Mucosa of descending colon (tissue), 3 donors: ENCODE results near the gene FBXO28. TPM values are rescaled to one million over a fixed set of nuclear protein-coding genes. Genes with fewer than 3 reads are reported as not detected.

Source experiments
- ATAC-seq: fragments of 200-7000 bp; cut with Tn5 transposase; one replicate; pipeline ENCODE4 v1.9.1; 2020; ENCODE audit warnings: mild to moderate bottlenecking, moderate library complexity
- DNase-seq, 3 donors: peaks; one replicate each; pipeline ENCODE4 v3.0.0-alpha.2; 2020
- H3K36me3 ChIP-seq: fragments of 200-600 bp; one replicate; pipeline ENCODE4 v1.8.0; 2021; ENCODE audit warnings: low read depth, mild to moderate bottlenecking
- H3K4me1 ChIP-seq: fragments of 200-600 bp; one replicate; pipeline ENCODE4 v1.8.0; 2021; ENCODE audit warnings: low read depth, mild to moderate bottlenecking
- H3K4me3 ChIP-seq: fragments of 200-600 bp; one replicate; pipeline ENCODE4 v1.8.0; 2021; ENCODE audit warnings: mild to moderate bottlenecking
- H3K9me3 ChIP-seq: fragments of 200-600 bp; one replicate; pipeline ENCODE4 v1.8.0; 2021; ENCODE audit warnings: mild to moderate bottlenecking
- intact Hi-C, 2 donors: fragments of 100-400 bp; cut with DNase I in 1 of 2; cut with micrococcal nuclease in 1 of 2; formaldehyde crosslinking; loops; one replicate each; pipeline versions ENCODE4 v1.11.0 to v1.11.1; 2022; cut with DNase I, micrococcal nuclease
- long read RNA-seq, 2 donors: library from polyadenylated mRNA; unstranded; transcript quantifications; one replicate each; pipeline ENCODE4 v2.0.0, GENCODE V29; 2019 to 2021
- total RNA-seq, 3 donors: library from RNA; stranded (reverse); fragmentation: NEBNext Ultra II Directional in 2 of 3; extraction: Animal tissue kit (Norgen Biotek cat#: 25700) in 2 of 3; gene quantifications; one replicate each; pipeline versions ENCODE4 v1.2.1 to v1.2.4, GENCODE V29; 2021 to 2023
- TF ChIP-seq, protein P1 (sequence below): fragments of 200-600 bp; IDR thresholded peaks from one replicate; pipeline ENCODE4 v1.8.0; 2022; ENCODE audit warnings: antibody characterized with exemption, mild to moderate bottlenecking
- donor health status: DM: no; HTN: no; CAD: no; lungs with moderate emphysema.
- donor health status: DM: no; HTN: no; CAD: no.
- donor health status: DM: no; HTN: yes; CAD: no.

FBXO28 gene
- 10 to 100 TPM; 31.5 to 35.0 (median 31.6) TPM for total RNA-seq
- long read RNA-seq, donor 1, full-length matches to known transcripts, result 14 of 16 reads
- long read RNA-seq, donor 1, partial matches to known transcripts, result 0 of 16 reads
- long read RNA-seq, donor 1, other reads (novel, unspliced or antisense), result 2 of 16 reads
- long read RNA-seq, donor 2, full-length matches to known transcripts, result 4 of 7 reads
- long read RNA-seq, donor 2, partial matches to known transcripts, result 1 of 7 reads
- long read RNA-seq, donor 2, other reads (novel, unspliced or antisense), result 2 of 7 reads

DNA sequence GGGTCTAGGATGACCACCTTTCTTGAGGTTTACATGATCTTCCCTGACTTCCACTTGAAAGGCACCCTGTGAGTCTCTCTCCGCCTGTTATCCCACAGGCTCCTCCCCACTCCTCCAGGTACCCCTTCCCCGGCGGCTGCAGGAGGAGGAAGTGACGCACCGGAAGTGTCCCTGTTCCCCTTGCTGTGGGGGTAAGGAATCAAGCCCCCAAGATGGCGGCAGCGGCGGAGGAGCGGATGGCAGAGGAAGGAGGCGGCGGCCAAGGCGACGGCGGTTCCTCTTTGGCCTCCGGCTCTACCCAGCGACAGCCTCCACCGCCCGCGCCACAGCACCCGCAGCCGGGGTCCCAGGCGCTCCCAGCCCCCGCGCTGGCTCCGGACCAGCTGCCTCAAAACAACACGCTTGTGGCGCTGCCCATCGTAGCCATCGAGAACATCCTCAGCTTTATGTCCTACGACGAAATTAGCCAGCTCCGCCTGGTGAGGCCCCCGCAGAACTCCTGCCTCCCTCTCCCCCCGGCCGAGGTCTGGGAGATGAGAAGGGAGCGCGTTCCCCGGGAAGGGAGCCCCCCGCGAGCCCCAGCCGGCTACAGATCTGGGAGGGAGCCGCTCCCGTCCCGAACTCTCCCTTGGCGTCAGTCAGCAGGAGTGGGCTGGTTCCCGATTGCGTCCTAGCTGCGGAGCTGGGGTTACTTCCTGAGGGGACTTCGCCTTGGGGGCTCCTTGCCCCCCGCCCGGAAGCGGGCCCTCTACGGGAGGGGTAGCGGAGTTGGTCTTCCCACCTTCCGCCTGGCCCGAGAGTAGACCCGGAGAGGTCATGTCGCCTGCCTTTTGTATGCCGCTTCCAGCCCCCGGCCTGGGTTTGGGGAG lies at the start of gene FBXO28:
FBXO28 (plus strand) TSS at position 194 of the 869 bp plus-strand sequence; CDS start at position 213, 19 bp downstream.
- H3K36me3 ChIP-seq, result no peaks in the 10 kb centered on the region
- DNase-seq, result peak; percentile 94 to 96 (median 94)
- intact Hi-C loops, result no loop called here
- TF ChIP-seq, protein P1, sequence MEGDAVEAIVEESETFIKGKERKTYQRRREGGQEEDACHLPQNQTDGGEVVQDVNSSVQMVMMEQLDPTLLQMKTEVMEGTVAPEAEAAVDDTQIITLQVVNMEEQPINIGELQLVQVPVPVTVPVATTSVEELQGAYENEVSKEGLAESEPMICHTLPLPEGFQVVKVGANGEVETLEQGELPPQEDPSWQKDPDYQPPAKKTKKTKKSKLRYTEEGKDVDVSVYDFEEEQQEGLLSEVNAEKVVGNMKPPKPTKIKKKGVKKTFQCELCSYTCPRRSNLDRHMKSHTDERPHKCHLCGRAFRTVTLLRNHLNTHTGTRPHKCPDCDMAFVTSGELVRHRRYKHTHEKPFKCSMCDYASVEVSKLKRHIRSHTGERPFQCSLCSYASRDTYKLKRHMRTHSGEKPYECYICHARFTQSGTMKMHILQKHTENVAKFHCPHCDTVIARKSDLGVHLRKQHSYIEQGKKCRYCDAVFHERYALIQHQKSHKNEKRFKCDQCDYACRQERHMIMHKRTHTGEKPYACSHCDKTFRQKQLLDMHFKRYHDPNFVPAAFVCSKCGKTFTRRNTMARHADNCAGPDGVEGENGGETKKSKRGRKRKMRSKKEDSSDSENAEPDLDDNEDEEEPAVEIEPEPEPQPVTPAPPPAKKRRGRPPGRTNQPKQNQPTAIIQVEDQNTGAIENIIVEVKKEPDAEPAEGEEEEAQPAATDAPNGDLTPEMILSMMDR, result no peak
- H3K9me3 ChIP-seq, result no peaks in the 10 kb centered on the region
- H3K4me3 ChIP-seq, result peak within 1 kb of the TSS; percentile 94
- peaks cover 19% of the 10 kb centered on the region for H3K4me1 ChIP-seq
- peak; percentile 100 for ATAC-seq

GRCh38 chr1:224064150-224064549 lies 49.8 kb upstream of the FBXO28 start:
- Histone ChIP-seq H3K4me1 (peaks cover 15% of the 10 kb centered on the region), H3K36me3 (no peaks in the 10 kb centered on the region), H3K9me3 (no peaks in the 10 kb centered on the region), H3K4me3 (no peak overlapping the region)
- no peak for ATAC-seq
- DNase-seq, result no peak
- intact Hi-C loops, result no loop called here
- TF ChIP-seq, protein P1, result no peak

GRCh38 chr1:224065455-224065854 lies 48.5 kb upstream of the FBXO28 start:
- DNase-seq (peak in 1 of 3 donors; percentile 69), ATAC-seq (peak; percentile 88)
- Histone ChIP-seq H3K36me3 (no peaks in the 10 kb centered on the region), H3K9me3 (no peaks in the 10 kb centered on the region), H3K4me1 (peaks cover 16% of the 10 kb centered on the region), H3K4me3 (no peak overlapping the region)
- TF ChIP-seq, protein P1, result no peak
- intact Hi-C loops, result no loop called here

DNA sequence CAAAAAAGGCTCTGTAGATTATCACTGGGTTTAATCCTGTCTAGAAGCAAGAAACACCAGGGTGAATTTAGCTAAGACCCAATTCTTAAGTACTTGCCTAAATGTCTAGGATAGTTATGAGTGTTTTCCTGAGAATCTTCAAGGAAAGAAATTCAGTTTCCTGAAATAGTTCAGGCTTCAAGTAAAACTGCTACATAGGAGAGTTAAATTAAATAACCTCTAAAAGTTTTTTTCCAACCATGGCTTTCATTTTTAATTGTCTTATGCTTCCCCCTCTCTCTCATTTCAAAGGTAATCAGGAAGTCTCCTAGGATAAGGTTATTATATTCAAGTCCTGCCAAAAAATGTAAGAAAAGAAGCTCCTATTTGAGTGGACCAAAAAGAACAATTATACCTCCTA lies 46.7 kb upstream of the FBXO28 start:
- no peak for DNase-seq

GRCh38 chr1:224067621-224068457 lies 46.1 kb upstream of the FBXO28 start:
- peaks cover 16% of the 10 kb centered on the region for H3K4me1 ChIP-seq
- no peak overlapping the region for H3K4me3 ChIP-seq
- H3K36me3 ChIP-seq, result no peaks in the 10 kb centered on the region
- TF ChIP-seq, protein P1, result no peak
- intact Hi-C loops, result no loop called here
- ATAC-seq (peak; percentile 44), DNase-seq (no peak)
- no peaks in the 10 kb centered on the region for H3K9me3 ChIP-seq

More for the DNA sequence above, 46.7 kb upstream of the FBXO28 start:
- Histone ChIP-seq H3K36me3 (no peaks in the 10 kb centered on the region), H3K4me1 (peaks cover 16% of the 10 kb centered on the region), H3K9me3 (no peaks in the 10 kb centered on the region), H3K4me3 (no peak overlapping the region)
- ATAC-seq, result no peak
- TF ChIP-seq, protein P1, result no peak
- intact Hi-C loops, result no loop called here
